ENCODE results near the gene TRIM8.
A peak's percentile ranks its signal among the peaks of the same experiment; 100 is the strongest.

TRIM8 gene

DNA sequence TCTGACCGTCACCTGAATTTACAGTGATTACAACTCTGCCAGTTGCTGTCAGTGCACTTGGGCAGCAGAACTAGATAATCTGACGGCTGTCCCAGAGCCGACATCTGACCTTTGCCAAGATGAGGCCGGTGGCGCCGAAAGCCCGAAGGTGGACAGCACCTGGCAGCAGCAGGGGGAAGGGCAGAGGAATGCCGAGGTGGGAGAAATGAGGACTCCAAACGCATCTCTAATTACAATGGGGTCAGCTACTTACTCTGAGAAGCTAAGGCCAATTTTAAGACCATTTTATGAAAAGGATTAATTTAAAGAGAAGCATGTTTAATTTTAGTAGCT is 33.8 kb downstream of the TRIM8 start:
- DNase-seq = no peak
- Histone ChIP-seq H3K27ac (no peak overlapping the region), H3K36me3 (replicated peaks) (no peaks in the 10 kb centered on the region), H3K4me3 (ENCODE audit: low read depth, low read length) (no peak overlapping the region), H3K27me3 (replicated peaks) (no peaks in the 10 kb centered on the region)
- no peak for TF ChIP-seq CTCF (IDR thresholded peaks at IDR 0.05; ENCODE audit: low read depth, low read length, missing control alignments)
- in situ Hi-C loops (cut with HindIII; ENCODE audit: low pct_ligation_motif_present, low sequenced_read_pairs) = no loop called here

- H3K27me3 ChIP-seq (replicated peaks) = no peaks in the 10 kb centered on the region
- no peak overlapping the region for H3K4me3 ChIP-seq (ENCODE audit: low read depth, low read length)
- no peak overlapping the region for H3K27ac ChIP-seq
- TF ChIP-seq CTCF (IDR thresholded peaks at IDR 0.05; ENCODE audit: low read depth, low read length, missing control alignments) = peak; percentile 91
- no peaks in the 10 kb centered on the region for H3K36me3 ChIP-seq (replicated peaks)
- peak; percentile 57 for DNase-seq
- in situ Hi-C loops (cut with HindIII; ENCODE audit: low pct_ligation_motif_present, low sequenced_read_pairs) = no loop called here
Observed at GRCh38 chr10:102678842-102679289, 34.6 kb downstream of the TRIM8 start.

DNA sequence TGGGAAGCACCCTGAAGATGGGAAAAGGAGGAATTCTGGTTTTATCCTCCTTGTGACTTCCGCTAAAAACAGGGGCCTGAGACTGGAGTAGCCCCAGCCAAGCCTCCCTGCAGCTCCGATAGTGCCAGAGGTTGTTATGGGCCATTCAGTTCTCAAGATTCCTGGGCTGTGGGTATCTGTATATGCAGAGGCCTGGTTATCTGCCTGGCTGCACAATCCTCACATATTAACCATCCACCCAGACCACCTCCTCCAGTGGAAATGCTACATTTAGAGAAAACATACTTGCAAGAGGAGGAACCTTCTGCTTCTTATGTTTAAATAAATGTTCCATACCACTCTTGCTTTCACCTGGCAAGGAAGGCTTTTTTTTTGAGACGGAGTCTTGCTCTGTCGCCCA is 35.3 kb downstream of the TRIM8 start:
- Histone ChIP-seq H3K27ac (no peak overlapping the region), H3K27me3 (replicated peaks) (no peaks in the 10 kb centered on the region), H3K4me3 (ENCODE audit: low read depth, low read length) (no peak overlapping the region), H3K36me3 (replicated peaks) (no peaks in the 10 kb centered on the region)
- in situ Hi-C loops (cut with HindIII; ENCODE audit: low pct_ligation_motif_present, low sequenced_read_pairs) = no loop called here
- TF ChIP-seq CTCF (IDR thresholded peaks at IDR 0.05; ENCODE audit: low read depth, low read length, missing control alignments) = no peak
- no peak for DNase-seq

- no peak for DNase-seq
- H3K36me3 ChIP-seq (replicated peaks) = peaks cover 6% of the 10 kb centered on the region
- H3K4me3 ChIP-seq (ENCODE audit: low read depth, low read length) = no peak overlapping the region
- no peaks in the 10 kb centered on the region for H3K27me3 ChIP-seq (replicated peaks)
- in situ Hi-C loops (cut with HindIII; ENCODE audit: low pct_ligation_motif_present, low sequenced_read_pairs) = no loop called here
- no peak for TF ChIP-seq CTCF (IDR thresholded peaks at IDR 0.05; ENCODE audit: low read depth, low read length, missing control alignments)
- H3K27ac ChIP-seq = no peak overlapping the region
Observed at GRCh38 chr10:102681696-102682095, 37.4 kb downstream of the TRIM8 start.

- Histone ChIP-seq H3K4me3 (ENCODE audit: low read depth, low read length) (no peak overlapping the region), H3K27me3 (replicated peaks) (no peaks in the 10 kb centered on the region), H3K27ac (no peak overlapping the region), H3K36me3 (replicated peaks) (peaks cover 6% of the 10 kb centered on the region)
- in situ Hi-C loops (cut with HindIII; ENCODE audit: low pct_ligation_motif_present, low sequenced_read_pairs) = no loop called here
- no peak for DNase-seq
- no peak for TF ChIP-seq CTCF (IDR thresholded peaks at IDR 0.05; ENCODE audit: low read depth, low read length, missing control alignments)
Observed at GRCh38 chr10:102682416-102682815, 38.1 kb downstream of the TRIM8 start.

GRCh38 chr10:102682981-102683380 is 38.7 kb downstream of the TRIM8 start:
- DNase-seq = no peak
- Histone ChIP-seq H3K4me3 (ENCODE audit: low read depth, low read length) (no peak overlapping the region), H3K27ac (no peak overlapping the region), H3K27me3 (replicated peaks) (no peaks in the 10 kb centered on the region), H3K36me3 (replicated peaks) (peaks cover 6% of the 10 kb centered on the region)
- in situ Hi-C loops (cut with HindIII; ENCODE audit: low pct_ligation_motif_present, low sequenced_read_pairs) = no loop called here
- no peak for TF ChIP-seq CTCF (IDR thresholded peaks at IDR 0.05; ENCODE audit: low read depth, low read length, missing control alignments)

Data from brain microvascular endothelial cell (primary cell).